Activated CD8-positive, alpha-beta T cell treated with anti-CD3 and anti-CD28 coated beads for 36 hours (primary cell): ENCODE data around the gene PWP1. TPM values are rescaled to one million over a fixed set of nuclear protein-coding genes. Genes with fewer than 3 reads are reported as not detected.

Source experiments
- ATAC-seq: fragments of 200-7000 bp; cut with Tn5 transposase; one replicate; pipeline ENCODE4 v1.10.0; 2021; ENCODE audit warnings: mild to moderate bottlenecking, moderate library complexity
- CTCF ChIA-PET: fragments of 350-600 bp; sonication (Branson Sonifier 250); formaldehyde crosslinking; loops from one replicate; lab custom pipeline; 2021; ENCODE audit warnings: antibody characterized with exemption; lab: Charles Lee
- POLR2A ChIA-PET: fragments of 350-600 bp; sonication (Branson Sonifier 250); formaldehyde crosslinking; loops from one replicate; lab custom pipeline; 2021; ENCODE audit warnings: antibody characterized with exemption; lab: Charles Lee
- DNase-seq: peaks from one replicate; pipeline ENCODE4 v3.0.0-alpha.2; 2020
- H3K27ac Mint-ChIP-seq: one replicate; pipeline ENCODE4 v1.8.0; 2021; ENCODE audit warnings: mild to moderate bottlenecking, mixed read lengths
- H3K27me3 Mint-ChIP-seq: one replicate; pipeline ENCODE4 v1.8.0; 2021; ENCODE audit warnings: mixed read lengths
- H3K36me3 Mint-ChIP-seq: one replicate; pipeline ENCODE4 v1.8.0; 2021; ENCODE audit warnings: low read depth, mixed read lengths
- H3K4me1 Mint-ChIP-seq: one replicate; pipeline ENCODE4 v1.8.0; 2021; ENCODE audit warnings: low read depth, mixed read lengths
- H3K4me3 Mint-ChIP-seq: one replicate; pipeline ENCODE4 v1.8.0; 2021; ENCODE audit warnings: mild to moderate bottlenecking, moderate library complexity, mixed read lengths
- H3K9me3 Mint-ChIP-seq: one replicate; pipeline ENCODE4 v1.8.0; 2021; ENCODE audit warnings: mixed read lengths
- CTCF ChIP-seq: fragments of 200-600 bp; IDR thresholded peaks from one replicate; pipeline ENCODE4 v1.8.0; 2022; ENCODE audit warnings: antibody characterized with exemption, mild to moderate bottlenecking
- intact Hi-C: fragments of 100-400 bp; cut with micrococcal nuclease; formaldehyde crosslinking; loops from one replicate; pipeline ENCODE4 v1.10.0; 2022
- total RNA-seq, 2 experiments: library from RNA; stranded (reverse); gene quantifications; one replicate each; pipeline ENCODE4 v1.2.3, GENCODE V29; 2021

The PWP1 gene
- total RNA-seq, 2 experiments from 2014 or later, result 52.4 to 57.5 TPM

- CTCF ChIA-PET, result interaction anchor here (0.6 to 1.3 kb wide), 2 partner anchors 39 to 724 kb away, joined by 3 to 4 read pairs; no protein-coding TSS in a partner anchor
- intact Hi-C loops, result no loop called here
- TF ChIP-seq CTCF, result no peak
- ATAC-seq, result no peak
- Mint-ChIP-seq H3K27ac (no peak overlapping the region), H3K9me3 (no peaks in the 10 kb centered on the region), H3K4me3 (no peak overlapping the region), H3K27me3 (no peaks in the 10 kb centered on the region), H3K36me3 (peaks cover 60% of the 10 kb centered on the region), H3K4me1 (peaks cover 4% of the 10 kb centered on the region)
- no peak for DNase-seq
- POLR2A ChIA-PET, result no interaction called here
These were observed 51.3 kb downstream of the PWP1 start for GRCh38 chr12:107736914-107737313.

GRCh38 chr12:107748472-107748871 lies 62.9 kb downstream of the PWP1 start:
- Mint-ChIP-seq H3K36me3 (peaks cover 36% of the 10 kb centered on the region), H3K27ac (no peak overlapping the region), H3K4me1 (peaks cover 2% of the 10 kb centered on the region), H3K9me3 (no peaks in the 10 kb centered on the region), H3K4me3 (no peak overlapping the region), H3K27me3 (no peaks in the 10 kb centered on the region)
- intact Hi-C loops, result no loop called here
- ATAC-seq, result no peak
- CTCF ChIA-PET, result no interaction called here
- POLR2A ChIA-PET, result interaction anchor here (1.2 kb wide), 1 partner anchor 12 kb away, joined by 3 read pairs; no protein-coding TSS in a partner anchor
- no peak for DNase-seq
- TF ChIP-seq CTCF, result no peak

- H3K4me3 Mint-ChIP-seq, result no peak overlapping the region
- TF ChIP-seq CTCF, result no peak
- H3K9me3 Mint-ChIP-seq, result no peaks in the 10 kb centered on the region
- intact Hi-C loops, result no loop called here
- ChIA-PET POLR2A (interaction anchor here (0.6 to 1.2 kb wide), 2 partner anchors 11 to 31 kb away, joined by 3 read pairs; no protein-coding TSS in a partner anchor), CTCF (no interaction called here)
- no peak overlapping the region for H3K27ac Mint-ChIP-seq
- no peaks in the 10 kb centered on the region for H3K27me3 Mint-ChIP-seq
- ATAC-seq (peak; percentile 17), DNase-seq (no peak)
- H3K36me3 Mint-ChIP-seq, result peaks cover 38% of the 10 kb centered on the region
- H3K4me1 Mint-ChIP-seq, result peaks cover 4% of the 10 kb centered on the region
These were observed 63.5 kb downstream of the PWP1 start for GRCh38 chr12:107749083-107749482.

- Mint-ChIP-seq H3K4me1 (peaks cover 25% of the 10 kb centered on the region), H3K4me3 (peak overlapping the region; percentile 92), H3K27me3 (no peaks in the 10 kb centered on the region), H3K9me3 (no peaks in the 10 kb centered on the region), H3K36me3 (peaks cover 17% of the 10 kb centered on the region), H3K27ac (peak overlapping the region; percentile 89)
- intact Hi-C loops, result no loop called here
- POLR2A ChIA-PET, result interaction anchor here (3.8 kb wide), 1 partner anchor 74 kb away, joined by 13 read pairs; the partner anchor contains the start of gene PWP1
- ATAC-seq (peak; percentile 37), DNase-seq (peak; percentile 55)
- no peak for TF ChIP-seq CTCF
- CTCF ChIA-PET, result interaction anchor here (0.9 to 2.0 kb wide), 4 partner anchors 12 to 153 kb away, joined by 3 to 4 read pairs (median 4); no protein-coding TSS in a partner anchor
These were observed 73.8 kb downstream of the PWP1 start for GRCh38 chr12:107759410-107759809.

GRCh38 chr12:107760207-107760808 lies 74.7 kb downstream of the PWP1 start:
- TF ChIP-seq CTCF, result no peak
- H3K4me3 Mint-ChIP-seq, result peak overlapping the region; percentile 92
- intact Hi-C loops, result loop anchor here (5.0 kb wide), 1 partner anchor 127 kb away; no protein-coding TSS in a partner anchor
- H3K27me3 Mint-ChIP-seq, result no peaks in the 10 kb centered on the region
- H3K9me3 Mint-ChIP-seq, result no peaks in the 10 kb centered on the region
- H3K4me1 Mint-ChIP-seq, result peaks cover 25% of the 10 kb centered on the region
- ATAC-seq, result no peak
- ChIA-PET CTCF (interaction anchor here (1.0 kb wide), 1 partner anchor 752 kb away, joined by 3 read pairs; no protein-coding TSS in a partner anchor), POLR2A (interaction anchor here (0.6 to 3.8 kb wide), 3 partner anchors 12 to 76 kb away, joined by 3 to 13 read pairs (median 3); partner anchors contain the start of gene PWP1)
- peak overlapping the region; percentile 89 for H3K27ac Mint-ChIP-seq
- peak; percentile 55 for DNase-seq
- H3K36me3 Mint-ChIP-seq, result peaks cover 17% of the 10 kb centered on the region
